CD4-positive, alpha-beta T cell treated with Interleukin-2 at 100 ng/mL for 4 hours (primary cell): ENCODE measurements around the gene BRINP3.

Experiments
- DNase-seq: peaks from one replicate; pipeline ENCODE4 v3.0.0-alpha.2; 2020; ENCODE audit warnings: low spot score

BRINP3 gene

GRCh38 chr1:190104961-190105360 is 372.7 kb downstream of the BRINP3 start:
- DNase-seq: no peak

DNA sequence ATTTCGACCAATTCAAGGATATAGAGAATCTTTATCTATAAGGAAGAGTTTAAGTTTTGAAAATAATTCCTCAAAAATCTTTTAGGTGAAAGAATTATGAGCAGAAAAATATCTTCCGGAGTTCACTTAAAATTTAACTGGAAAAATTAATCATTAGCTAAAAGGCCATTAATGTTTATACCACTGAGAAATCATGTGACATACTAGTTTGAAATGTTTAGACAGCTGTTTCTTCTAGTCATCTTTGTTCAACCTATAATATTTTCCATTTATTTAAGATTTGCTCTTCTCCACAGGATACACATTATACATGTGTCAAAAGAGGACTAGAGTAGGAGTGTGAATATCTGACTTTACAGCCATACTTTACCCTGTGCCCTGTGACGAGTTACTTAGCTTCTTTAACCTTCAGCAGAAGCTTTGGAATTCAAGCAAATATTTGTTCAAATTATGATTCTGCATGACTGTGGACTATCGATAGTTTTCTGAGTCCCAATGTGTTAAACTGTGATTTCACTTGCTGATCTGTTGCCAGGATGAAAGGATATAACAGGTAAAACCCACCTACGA is 374.8 kb downstream of the BRINP3 start:
- DNase-seq: no peak

DNA sequence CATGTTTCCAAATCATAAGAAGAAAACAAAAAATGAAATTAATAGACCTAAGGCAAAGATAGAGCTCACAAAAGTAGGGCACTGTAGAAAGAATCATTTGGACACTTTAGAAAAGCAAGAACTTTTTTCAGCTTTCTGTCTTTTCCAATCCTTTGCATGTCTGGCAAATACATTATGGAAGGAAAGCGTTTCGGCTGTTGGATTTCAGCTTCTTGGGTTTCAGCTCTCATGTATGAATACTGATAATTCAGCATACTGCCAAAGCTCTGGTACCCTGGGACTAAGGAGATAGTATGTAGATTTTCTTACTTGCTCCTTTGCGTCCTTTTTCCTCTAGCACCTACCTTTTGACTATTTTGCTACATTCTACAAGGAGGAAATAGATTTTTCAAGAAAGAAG is 375.9 kb downstream of the BRINP3 start:
- DNase-seq: no peak

DNA sequence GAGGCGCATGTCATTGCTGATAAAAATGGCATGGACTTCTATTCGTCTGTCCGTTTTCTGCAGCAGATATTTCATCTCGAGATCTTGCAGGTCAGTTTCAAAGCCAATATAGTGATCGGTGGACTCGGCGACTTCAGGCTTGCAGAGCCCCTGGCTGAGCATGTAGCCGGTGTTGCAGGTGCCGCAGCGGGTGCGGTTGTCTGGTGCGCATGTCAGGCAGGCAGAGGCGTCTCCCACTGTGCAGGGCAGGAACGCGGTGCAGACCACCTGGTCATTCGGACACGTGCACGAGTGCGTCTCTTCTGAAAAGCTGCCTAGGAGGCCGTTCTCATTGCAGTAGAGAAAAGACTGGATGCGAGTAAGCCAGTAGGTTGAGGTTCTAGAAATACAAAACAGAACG is 378.9 kb downstream of the BRINP3 start:
- no peak for DNase-seq

DNA sequence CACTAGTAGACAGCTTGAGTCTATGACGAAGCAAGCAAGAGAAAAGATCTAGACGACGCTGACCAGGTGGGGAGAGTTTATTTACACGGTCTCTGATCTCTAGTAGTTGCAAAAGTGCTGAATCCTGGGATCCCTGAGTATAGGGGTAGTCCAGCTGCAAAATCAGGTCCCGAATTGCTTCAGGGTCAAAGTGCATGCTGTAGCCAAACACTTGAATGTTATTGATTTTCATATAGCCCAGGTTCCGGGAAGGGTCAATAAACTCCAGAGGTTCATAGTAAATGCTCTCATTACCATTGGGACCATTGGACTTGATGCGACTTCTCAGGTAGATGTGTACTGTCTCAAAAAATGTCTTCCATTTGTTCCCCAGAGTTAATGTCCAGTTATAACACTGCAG is 379.6 kb downstream of the BRINP3 start:
- no peak for DNase-seq

DNA sequence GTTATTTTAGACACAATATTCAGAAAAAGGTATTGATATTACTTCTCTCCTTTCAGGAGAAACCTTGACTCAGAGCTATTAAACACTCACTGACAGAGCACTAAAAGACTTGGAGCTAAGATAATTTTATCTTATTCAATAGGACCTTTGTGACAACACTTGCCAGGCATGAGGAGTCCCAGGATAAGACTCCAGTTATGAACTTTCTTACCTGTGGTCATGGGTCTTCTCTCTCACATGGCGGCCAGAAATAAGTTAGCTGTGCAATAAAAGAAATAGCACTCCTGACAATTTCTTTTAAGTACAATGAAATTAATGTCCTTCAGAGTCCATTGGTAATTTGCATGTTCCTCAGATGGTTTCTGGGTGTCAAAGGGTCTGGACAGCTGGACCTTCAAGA is 382.1 kb downstream of the BRINP3 start:
- no peak for DNase-seq

GRCh38 chr1:190084552-190084951 is 393.1 kb downstream of the BRINP3 start:
- DNase-seq: no peak

GRCh38 chr1:190068304-190068703 is 409.4 kb downstream of the BRINP3 start:
- DNase-seq: no peak

DNA sequence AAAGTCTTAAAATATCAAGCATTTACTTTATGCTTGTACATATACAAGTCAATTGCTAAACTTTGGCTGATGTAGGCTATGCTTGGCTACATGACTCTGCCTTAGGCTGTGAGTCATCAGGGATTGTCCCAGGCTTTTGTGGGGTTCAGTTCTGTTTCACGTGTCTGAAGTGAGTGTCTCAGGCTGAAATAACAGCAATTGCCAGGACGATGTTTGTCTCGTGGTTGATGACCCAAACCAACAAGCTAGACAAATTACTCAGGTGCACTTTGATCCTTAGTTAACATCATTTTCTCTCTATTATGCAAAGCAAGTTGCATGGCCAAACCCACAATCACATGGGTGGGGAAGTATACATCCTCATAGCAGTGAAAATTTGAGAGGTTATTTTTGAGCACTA is 410.1 kb downstream of the BRINP3 start:
- DNase-seq: no peak

DNA sequence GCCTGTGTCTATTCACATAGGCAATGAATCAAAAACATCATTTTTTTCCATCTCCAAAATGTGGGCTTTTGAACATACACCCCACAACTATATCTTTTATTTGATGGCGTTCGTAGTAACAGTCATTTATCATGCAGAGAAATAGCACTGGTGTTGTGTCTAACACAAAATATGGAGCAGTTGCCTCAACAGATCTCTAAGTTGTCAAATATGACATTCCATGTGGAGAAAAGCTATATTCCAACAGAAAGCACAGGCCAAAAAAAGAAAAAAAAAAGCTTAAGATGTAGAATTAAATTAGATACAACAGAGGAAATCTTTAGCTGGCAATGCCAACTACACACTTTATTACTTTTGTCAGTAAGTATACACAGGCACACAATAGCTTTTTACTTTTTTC is 411.7 kb downstream of the BRINP3 start:
- no peak for DNase-seq

DNA sequence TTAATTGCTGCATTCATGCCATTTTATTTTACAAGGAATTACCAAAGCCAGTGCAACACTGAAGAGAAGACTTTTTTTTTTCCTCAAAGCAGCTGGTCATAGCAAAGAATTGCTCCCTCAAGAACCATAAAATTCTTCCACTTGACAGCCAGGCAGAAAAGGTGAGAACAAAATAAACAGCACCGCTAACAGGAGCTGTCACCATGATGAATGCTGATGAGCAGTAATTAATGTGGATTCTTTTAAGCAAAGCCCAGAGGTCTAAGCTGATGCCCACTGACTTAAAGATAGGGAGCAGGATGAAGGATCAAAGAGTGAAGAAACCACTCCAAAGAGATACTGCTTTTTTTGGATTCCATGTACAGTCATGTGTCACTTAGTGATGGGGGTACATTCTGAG is 428.4 kb downstream of the BRINP3 start:
- DNase-seq: no peak
